Myocyte (in vitro differentiated cells): Measurements from ENCODE around the gene CREB3L2. TPM values are rescaled to one million over a fixed set of nuclear protein-coding genes. Genes with fewer than 3 reads are reported as not detected.
"Not testable (repeated sequence)": the region's sequence is repeated elsewhere in the genome, so short reads cannot be mapped to it uniquely, and the experiment has no call there.

ENCODE experiments used
- DNase-seq: peaks from one replicate; pipeline ENCODE4 v3.0.0-alpha.2; 2012; ENCODE audit warnings: low read depth
- total RNA-seq: library from RNA; depleted of rRNA; stranded (reverse); fragments of >200 nt; gene quantifications from 2 replicates; pipeline ENCODE4 v1.2.3, GENCODE V29; 2014

The CREB3L2 gene
- total RNA-seq, 1 donor from 2014 or later, result 31.3 TPM

DNA sequence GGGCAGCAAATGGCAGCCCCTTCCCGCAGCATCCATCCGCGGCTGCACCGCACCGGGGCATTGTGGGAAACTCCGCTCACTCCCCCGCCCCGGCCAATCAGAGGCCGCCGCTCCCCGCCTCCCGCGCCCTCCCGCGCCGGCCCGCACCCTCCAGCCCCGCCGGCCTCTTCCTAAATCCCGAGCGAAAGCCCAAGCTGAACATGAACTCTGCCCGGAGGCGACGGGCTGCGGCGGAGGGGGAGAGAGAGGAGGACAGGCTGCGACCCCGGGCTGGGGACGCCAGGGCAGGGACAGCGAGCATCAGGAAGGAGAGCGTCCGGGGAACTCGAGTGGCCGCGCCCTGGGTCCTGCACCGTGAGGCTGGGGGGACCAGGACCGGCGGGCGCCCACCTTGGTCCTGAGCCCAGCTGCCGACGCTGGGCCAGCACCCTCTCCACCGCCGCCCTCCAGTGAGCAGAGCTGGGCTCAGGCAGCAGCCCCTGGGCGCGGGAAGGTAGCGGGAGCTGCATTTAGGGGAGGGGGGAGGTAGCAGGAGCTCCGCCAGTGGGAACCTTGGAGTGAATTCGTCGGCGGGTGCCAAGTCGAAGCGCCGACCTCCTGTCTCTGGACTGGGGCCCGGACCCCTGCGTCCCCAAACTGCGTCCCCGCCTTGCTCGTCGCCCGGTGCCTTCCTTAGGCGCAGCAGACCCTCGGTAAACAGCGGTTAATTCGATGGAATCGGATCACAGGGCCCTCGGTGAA, 154.9 kb downstream of the CREB3L2 start, which contains the start of gene DGKI:
Gene DGKI, minus strand, starts transcription at position 148 of the 741 bp plus-strand sequence.
- peak; percentile 49 for DNase-seq

DNA sequence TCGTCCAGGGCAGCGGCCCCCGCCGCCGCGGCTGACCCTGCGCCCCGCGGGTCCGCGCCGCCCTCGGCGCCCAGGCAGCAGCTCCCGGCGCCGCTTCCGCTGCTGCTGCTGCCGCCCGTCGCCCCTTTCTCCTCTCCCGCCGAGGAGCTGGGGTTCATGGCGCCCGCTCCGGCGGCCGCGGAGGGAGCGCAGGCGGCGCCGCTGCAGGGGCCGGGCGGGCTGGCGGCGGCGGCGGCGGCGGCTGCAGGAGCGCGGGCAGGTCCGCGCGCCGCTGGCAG, 155.4 kb downstream of the CREB3L2 start:
- no peak for DNase-seq

DNA sequence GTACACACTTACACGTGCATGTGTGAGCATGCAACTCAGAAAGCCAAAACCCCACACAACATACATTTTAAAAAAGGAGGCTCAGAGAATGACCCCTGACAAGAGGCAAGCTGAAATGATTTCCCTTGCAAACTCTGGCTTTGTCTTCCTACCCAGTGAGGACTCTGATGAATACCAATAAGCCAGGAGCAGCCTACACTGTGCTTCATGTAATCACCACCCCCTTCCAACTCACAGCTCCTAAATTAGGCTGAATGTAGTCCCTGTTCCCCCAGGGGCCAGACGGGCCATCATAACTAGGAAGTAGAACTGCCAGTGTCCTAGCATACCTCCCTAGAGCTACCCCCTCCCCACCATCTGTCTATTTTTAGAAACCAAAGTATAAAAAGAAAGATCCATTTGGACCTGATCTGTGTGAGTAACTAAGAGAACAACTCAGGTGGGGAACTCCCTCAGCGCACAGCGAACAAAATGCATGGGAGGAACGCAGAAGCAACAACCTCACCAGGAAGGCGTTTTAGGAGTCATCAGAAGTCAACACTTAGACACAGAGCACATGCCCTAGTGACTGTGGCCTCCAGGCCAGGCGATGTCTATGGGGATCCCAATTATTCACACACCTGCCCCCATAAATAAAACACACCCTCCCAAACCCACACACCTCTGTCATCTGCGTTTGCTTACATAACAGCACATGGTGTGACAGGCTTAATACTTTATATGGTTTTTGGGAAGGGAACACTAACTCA, 157.0 kb downstream of the CREB3L2 start:
- DNase-seq, result no peak

DNA sequence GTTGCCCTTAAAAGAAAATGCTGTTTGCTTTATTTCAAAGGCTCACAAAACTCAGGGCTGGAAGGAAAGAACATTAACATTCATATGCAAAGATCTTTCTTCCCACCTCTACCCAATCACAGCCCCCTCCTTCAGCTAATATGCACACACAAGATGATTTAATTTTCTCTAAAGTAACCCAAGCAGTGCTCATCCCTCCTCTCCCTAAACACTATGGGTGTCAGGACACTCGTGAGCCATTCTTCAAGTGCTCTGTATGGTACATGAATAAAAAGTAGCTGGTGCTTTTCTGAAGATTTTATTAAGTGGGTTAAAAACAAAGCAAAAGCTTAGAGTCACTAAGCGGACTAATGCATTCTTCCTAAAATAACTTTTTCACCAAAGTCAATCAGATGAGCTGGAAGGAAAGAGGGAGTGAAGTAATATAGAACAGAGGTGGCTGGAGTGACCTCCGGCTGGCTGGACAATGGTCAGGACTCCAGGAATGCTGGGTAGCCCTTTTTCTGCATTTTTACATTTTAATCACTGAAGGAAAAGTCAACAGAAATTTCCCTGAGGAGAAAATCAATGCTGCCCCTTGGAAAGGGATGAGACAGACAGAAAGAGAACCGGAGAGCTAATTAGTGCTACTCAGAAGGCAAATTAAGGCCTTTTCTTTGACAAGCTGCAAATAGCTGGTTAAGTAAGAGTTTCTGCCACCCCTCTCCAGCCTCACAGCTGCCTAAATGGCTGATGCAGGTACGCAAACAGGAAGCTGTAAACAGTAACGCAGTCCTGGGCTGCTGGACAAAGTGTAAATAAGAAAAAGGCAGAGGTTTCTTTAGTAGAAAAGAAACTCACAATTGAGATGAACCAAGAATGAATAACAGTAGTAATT, 161.7 kb downstream of the CREB3L2 start:
- DNase-seq, result no peak

DNA sequence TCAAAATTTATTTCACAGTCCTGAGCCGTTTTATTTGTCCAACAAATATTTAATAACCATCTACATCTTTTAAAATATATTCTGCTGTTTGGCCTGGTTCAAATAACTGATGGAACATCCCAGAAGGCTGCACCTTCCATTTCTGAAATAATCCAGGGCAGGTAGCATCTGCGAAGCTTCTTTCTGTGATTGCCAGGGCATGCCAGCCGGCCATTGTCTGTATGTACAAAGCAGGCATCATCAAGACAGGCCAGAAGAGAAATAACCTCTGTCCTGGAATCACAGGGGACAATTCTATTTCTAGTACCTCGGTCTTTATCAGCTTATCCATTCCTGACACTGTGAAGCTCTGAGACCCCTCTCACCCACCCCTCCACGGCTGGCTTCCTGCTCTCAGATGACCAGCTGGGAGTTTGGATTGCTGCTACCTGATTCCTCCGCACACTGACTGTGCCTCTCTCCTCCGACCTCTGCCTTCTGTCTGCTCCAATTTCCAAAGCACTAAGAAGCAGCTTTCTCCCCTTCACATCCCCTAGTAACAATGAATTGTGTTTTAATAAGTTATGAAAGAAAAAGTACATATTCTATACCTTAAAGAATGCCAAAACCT, 163.1 kb downstream of the CREB3L2 start:
- no peak for DNase-seq

DNA sequence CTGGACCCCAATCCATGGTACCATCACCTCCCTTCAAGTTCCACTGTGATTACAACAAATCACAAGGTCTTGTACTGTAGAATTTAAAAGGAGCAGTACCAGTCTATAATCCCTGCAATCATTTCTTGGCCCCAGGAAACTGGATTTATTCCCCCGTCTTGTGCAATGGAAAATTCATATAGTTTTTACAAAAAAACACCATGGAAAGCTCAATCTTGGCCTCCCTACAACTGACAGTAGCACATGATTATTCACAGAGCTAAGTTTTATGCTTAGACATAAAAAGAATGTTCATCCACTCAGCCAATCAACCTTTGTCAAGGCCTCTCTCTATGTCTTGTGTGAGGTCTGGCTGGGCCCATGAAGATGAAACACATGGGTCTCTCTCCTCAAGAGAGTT, 165.3 kb downstream of the CREB3L2 start:
- DNase-seq, result no peak

DNA sequence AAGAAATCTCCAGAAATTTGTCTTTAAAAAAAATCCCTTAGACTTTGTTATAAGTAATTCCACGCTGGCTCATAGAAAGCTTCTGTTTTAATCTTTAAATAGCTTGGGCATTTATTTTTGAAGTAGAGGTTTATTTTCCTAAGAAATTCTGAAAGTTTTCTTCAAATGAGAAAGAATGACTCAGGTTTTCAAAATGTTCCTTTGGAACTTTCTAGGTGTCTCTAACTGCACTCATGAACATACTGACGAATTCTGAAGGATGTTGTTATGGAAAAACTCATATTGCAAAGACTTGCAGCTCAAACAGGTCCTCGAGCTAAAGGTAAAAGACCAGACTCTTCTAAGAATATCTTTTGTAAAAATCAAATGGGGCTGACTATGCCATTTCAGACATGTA, 165.8 kb downstream of the CREB3L2 start:
- no peak for DNase-seq

DNA sequence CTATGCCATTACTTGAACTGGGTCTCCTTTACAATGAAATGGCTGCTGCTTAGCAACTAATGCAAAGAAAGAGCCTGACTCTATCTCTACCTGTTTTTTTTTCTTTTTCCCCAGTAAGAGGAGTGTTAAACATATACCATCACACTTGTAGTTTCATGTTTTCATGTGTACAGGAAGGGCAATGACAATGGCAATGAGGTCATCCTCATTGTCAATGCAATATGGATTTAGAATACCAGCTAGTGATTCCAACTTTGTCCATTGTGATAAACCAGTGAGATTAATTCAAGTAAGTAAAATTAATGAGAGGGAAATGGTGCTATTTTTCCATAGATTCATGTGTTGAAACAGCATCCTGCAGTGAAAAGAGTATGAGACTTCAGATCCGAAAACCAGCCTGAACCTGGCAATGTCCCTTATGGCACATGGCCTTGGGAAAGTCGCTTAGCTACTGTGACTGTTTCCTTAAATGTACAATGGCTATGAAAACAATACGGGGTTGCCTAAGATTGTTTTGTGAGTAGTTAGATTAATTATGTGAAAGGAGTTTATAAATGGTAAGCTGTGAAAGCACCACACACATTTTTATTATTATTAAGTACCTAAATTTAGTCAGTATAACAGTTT, 166.3 kb downstream of the CREB3L2 start:
- no peak for DNase-seq

DNA sequence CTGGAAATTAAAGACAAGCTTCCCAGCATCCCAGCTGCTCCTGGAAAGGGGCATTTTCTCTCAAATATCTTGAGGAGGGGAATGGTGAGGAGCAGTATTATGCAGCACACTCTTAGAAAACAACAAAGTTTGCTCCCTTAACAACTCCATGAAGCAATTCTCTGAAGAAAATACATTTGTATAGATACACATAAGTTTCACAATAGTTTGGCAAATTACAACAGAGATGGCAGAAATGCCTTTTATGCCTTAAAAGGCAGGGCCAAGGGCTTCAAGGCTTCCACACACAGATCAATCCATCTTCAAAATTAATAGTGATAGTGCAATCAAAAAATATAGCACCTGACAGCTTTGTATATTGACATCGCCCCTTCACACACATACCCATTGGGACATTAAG, 167.3 kb downstream of the CREB3L2 start:
- no peak for DNase-seq

DNA sequence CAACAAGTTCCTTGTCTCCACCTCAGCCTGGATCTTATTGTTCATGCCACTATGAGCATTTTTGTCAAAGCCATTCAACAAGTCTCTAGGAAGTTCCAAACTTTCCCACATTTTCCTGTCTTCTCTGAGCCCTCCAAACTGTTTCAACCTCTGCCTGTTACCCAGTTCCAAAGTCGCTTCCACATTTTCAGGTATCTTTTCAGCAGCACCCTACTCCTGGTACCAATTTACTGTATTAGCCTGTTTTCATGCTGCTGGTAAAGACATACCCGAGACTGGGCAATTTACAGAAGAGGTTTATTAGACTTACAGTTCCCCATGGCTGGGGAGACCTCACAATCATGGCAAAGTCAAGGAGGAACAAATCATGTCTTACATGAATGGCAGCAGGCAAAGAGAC, 168.9 kb downstream of the CREB3L2 start:
- not testable (repeated sequence) for DNase-seq

DNA sequence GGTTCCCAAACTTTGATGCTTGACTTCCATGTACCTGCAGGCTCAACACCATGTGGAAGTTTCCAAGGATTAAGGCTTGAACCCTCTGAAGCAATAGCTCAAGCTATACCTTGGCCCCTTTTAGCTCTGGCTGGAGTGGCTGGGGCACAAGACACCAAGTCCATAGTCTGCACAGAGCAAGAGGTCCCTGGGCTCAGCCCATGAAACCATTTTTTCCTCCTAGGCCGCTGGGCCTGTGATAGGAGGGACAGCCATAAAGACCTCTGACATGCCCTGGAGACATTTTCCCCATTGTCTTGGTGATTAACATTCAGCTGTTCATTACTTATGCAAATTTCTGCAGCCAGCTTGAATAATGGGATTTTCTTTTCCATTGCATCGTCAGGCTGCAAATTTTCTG, 169.5 kb downstream of the CREB3L2 start:
- DNase-seq, result no peak

DNA sequence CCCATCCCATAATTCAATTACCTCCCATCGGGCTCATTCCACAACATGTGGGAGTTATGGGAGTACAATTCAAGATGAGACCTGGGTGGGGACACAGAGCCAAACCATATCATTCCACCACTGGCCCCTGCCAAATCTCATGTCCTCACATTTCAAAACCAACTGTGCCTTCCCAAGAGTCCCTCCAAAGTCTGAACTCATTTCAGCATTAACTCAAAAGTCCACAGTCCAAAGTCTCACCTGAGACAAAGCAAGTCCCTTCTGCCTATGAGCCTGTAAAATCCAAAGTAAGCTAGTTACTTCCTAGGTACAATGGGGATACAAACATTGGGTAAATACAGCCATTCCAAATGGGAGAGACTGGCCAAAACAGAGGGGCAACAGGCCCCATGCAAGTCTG, 170.3 kb downstream of the CREB3L2 start:
- DNase-seq, result not testable (repeated sequence)

DNA sequence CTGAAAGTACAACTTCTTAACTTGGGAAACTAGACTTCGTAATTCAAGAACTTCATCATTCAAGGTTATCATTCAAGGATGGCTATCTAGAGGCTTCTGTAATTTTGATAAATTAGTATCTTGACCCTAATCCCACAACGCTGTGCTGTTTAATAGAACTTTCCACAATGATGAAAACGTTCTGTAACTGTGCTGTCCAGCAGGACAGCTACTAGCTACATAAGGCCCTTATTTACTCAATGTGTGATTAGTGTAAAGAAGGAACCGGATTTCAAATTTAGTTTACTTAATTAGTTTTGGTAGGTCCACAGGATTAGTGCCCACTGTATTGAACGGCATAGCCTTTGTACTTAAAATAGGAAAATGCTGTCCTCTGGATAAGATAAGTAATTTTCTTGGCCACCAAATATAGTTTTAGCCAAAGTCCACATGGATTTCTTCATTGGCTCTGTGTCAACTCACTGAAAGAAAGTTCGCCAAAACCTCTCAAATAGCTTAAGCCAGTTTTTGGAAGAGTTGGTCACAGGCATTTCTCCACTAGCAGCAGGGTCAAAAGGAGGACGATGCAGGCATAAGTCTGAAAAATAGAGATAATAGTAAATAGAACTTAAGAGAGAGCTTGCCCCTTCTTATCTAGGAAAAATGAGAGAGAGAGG, 172.4 kb downstream of the CREB3L2 start:
- DNase-seq, result no peak

DNA sequence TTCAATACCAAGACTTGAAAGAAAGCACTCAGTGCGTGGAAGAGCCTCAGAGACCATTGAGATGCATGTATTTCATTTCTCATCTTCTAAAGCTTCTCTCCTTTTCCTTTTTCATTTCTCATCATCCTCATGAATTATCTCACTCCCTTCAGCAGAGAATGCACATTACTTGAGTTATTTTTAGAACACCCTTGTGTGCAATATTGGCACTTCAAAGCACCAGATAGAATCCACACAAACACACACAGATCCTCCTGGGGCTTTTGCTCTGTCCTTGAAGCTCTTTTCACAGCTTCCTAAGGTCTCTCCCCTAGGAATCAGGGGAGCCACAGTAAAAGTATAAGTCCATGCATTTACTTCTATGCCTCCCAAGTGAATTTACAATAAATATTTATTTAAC, 173.4 kb downstream of the CREB3L2 start:
- DNase-seq, result peak; percentile 16

DNA sequence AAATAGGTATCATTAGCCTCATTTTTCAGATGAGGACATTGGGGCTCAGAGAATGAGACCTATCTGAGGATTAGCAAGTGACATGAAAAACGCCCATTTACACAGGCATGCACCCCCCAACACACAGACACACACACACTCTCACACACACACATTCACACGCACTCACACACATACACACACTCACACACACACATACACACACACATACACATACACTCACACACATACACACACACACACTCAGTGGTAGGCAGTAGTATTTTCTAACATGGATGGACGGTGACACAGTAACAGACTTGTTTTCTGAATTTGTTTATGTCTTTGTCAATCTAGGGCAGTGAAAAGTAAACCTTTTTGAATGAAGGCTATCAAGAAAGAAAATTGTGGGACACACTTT, 176.4 kb downstream of the CREB3L2 start:
- no peak for DNase-seq

Other genes with a start within 250 kb of the CREB3L2 start
- gene DGKI, start 155.1 kb downstream of the CREB3L2 start, total RNA-seq, result 2.3 and 7.9 TPM in 2 replicates
- not detected in 2 replicates for gene AKR1D1, start 74.4 kb upstream of the CREB3L2 start, total RNA-seq